Loucy (cell line): ENCODE data around the gene CSH2.

ENCODE experiments used
- EZH2phosphoT487 ChIP-seq: fragments of 200-600 bp; IDR thresholded peaks from 2 replicates; pipeline ENCODE4 v1.6.1; 2018; ENCODE audit warnings: antibody characterized with exemption, mild to moderate bottlenecking, moderate library complexity, borderline replicate concordance
- TF ChIP-seq, protein P1 (sequence below): fragments of 200-600 bp; sonication (generic); conservative IDR thresholded peaks from 2 replicates; pipeline ENCODE4 v1.5.1; 2014; ENCODE audit warnings: mild to moderate bottlenecking, antibody characterized with exemption, low read length

DNA sequence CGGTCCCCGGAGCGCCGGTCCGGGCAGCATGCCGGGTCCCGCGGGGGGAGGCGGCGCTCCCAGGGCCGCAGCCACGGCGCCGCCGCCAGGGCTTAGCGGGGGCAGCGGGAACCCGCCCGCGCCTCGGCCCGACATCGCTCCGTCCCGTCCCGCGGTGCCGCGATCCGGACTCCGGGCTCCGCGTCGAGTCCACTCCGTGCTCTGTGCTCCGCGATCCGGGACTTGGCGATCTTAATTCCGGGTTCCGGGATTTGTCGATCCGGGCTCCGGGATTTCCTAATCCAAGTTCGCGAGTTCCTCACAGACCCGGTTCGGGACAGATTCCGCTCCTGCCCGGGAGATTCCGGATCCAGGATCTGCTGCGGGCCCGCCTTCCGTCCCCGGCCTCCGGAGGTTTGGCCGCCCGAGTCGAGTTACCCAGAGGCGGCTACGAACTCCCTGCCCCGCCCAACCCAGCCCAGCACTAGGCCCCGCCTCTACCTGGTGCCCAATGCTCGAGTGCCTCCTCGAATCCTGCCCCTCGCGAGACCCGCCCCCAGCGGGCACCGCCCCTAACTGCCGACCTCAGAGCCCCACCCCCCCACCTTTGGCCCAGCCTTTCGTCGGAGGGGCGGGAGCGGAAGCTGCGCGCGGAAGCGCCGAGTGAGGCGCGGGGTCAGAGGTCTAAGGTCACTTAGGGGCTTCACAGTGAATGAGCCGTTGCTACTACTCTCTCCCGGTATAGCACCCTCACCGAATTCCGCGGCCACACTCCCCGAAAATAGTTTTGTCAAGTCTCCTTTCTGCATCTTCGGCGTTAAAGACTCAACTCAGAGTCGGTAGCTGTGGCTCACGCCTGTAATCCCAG lies 30.7 kb downstream of the CSH2 start, which contains the start of gene SMARCD2:
- TF ChIP-seq, protein P1, sequence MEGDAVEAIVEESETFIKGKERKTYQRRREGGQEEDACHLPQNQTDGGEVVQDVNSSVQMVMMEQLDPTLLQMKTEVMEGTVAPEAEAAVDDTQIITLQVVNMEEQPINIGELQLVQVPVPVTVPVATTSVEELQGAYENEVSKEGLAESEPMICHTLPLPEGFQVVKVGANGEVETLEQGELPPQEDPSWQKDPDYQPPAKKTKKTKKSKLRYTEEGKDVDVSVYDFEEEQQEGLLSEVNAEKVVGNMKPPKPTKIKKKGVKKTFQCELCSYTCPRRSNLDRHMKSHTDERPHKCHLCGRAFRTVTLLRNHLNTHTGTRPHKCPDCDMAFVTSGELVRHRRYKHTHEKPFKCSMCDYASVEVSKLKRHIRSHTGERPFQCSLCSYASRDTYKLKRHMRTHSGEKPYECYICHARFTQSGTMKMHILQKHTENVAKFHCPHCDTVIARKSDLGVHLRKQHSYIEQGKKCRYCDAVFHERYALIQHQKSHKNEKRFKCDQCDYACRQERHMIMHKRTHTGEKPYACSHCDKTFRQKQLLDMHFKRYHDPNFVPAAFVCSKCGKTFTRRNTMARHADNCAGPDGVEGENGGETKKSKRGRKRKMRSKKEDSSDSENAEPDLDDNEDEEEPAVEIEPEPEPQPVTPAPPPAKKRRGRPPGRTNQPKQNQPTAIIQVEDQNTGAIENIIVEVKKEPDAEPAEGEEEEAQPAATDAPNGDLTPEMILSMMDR, result no peak
- no peak for TF ChIP-seq EZH2phosphoT487
